GM19397 (cell line): ENCODE data around the gene FBXO11.
"Not testable (repeated sequence)": the region's sequence is repeated elsewhere in the genome, so short reads cannot be mapped to it uniquely, and the experiment has no call there.

Source experiments
- ATAC-seq: cut with Tn5 transposase; IDR thresholded peaks from one replicate; pipeline ENCODE4 v1.9.1; 2021; ENCODE audit warnings: mild to moderate bottlenecking, moderate library complexity; ENCODE audit not compliant: unreplicated experiment

FBXO11 gene

DNA sequence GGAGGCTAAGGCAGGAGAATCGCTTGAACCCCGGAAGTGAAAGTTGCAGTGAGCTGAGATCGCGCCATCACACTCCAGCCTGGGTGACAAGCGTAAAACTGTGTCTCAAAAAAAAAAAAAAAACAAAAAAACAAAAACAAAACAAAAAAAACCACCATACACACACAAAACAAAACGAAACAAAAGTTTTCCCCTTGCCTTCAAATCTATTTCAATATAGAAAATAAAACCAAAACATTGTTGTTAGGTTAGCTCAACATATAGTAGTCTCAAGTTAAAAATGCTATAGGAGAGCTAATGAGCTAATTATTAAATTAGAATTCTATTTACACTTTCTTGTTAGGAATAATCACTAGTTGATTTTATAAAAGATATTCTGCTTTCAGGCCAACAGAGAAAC is 43.3 kb downstream of the FBXO11 start:
- no peak for ATAC-seq

DNA sequence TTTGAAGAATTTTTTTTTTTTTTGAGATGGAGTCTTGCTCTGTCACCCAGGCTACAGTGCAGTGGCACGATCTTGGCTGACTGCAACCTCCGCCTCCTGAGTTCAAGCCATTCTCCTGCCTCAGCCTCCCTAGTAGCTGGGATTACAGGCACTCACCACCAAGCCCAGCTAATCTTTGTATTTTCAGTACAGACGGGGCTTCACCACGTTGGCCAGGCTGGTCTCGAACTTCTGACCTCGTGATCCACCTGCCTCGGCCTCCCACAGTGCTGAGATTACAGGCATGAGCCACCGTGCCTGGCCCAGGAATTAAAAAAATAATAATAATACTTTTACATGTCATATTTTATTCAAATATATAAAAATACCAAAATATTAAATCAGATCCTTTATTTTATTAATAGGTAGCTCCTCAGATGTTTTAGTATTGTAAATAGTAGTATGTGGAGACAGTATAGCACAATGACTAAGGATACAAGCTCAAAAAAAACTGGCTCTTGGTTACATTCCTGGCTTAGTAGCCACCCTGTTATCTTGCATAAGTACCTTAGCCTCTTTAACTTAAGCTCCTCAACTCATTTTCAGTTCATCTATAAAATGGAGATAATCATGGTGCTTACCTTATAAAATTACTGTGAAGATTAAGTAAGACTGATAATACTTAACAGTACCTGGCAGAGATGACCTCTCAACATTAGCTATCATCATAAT is 53.1 kb downstream of the FBXO11 start:
- not testable (repeated sequence) for ATAC-seq

DNA sequence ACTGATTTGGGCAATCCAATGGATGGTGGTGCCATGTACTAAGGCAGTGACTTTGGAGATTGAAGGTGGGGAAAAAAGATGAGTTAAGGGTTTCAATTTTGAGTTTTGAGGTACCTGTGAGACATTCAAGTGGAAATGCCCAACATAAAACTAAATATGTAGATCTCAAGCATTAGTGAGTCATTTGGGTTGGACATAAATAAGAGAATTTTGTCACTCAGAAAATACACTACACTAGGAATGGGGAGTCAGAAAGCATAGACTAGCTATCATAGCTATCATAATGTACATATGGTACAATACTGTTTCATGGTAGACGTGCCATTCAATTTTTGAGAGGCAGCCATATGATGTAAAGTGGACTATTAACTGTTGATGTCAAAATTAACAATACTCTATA is 56.1 kb downstream of the FBXO11 start:
- ATAC-seq: no peak

GRCh38 chr2:47849368-47849767 is 56.9 kb downstream of the FBXO11 start:
- ATAC-seq: no peak

DNA sequence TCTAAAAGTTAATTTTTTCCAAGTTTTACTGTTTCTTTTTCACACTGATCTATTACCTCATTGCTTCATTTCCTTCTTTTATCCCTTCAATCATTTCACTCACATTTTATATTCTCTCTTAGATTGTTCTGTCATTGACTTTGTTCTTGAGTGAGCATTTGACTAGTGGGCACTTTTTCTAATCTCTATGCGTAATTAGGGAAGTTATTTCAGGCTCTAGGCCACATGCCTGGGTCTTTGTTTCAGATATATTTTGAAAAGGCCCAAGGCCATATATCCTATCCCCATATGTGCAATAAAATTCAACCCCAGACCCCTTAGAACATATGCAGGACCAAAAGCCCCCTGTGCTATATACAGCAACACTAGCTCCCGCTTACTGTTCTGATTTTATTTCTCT is 62.1 kb downstream of the FBXO11 start:
- ATAC-seq: no peak

- no peak for ATAC-seq
These were observed 62.9 kb downstream of the FBXO11 start for GRCh38 chr2:47843407-47843806.

- ATAC-seq: no peak
These were observed 63.5 kb downstream of the FBXO11 start for GRCh38 chr2:47842846-47843245.

DNA sequence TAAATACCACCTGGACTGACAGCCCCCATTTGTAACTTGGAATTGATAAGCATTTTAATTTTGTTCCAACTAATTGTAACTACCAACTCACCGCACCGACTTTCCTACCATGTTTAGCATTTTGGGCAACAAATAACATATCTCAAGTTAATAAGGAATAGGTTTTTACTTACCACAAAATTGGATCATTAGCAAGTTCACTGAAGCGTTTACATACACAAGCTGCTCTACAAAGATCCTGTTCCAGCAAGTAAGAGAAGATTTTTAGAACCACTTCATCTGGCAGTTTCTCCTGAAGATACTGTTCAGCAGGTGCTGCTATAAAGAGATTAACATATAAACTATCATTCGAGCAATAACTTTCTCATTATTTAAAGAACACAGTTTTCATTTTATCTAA is 67.6 kb downstream of the FBXO11 start:
- no peak for ATAC-seq

- no peak for ATAC-seq
These were observed 68.0 kb downstream of the FBXO11 start for GRCh38 chr2:47838249-47838648.

GRCh38 chr2:47833516-47833968 is 72.8 kb downstream of the FBXO11 start:
- ATAC-seq: no peak

- ATAC-seq: no peak
These were observed 83.8 kb downstream of the FBXO11 start for GRCh38 chr2:47822518-47822917.

DNA sequence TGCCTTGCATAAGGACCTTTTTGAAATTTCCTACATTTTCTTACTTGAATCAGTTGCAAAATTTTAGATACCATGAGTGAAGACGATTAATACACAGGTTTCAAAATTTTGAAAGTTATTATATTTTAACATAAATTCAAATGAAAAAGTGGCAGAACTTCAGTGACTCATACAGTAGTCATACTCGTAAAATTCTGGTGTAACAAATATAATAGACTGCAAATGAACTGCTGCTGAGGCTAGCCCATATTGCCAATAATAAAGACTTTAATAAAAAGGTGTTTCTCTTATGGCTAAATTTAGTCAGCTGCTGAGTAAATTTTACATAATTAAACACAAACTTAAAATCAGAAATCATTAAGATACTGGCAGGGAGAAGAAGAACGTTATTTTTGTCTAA is 86.5 kb downstream of the FBXO11 start:
- ATAC-seq: no peak

GRCh38 chr2:47818777-47819176 is 87.5 kb downstream of the FBXO11 start:
- no peak for ATAC-seq

GRCh38 chr2:47815764-47816163 is 90.5 kb downstream of the FBXO11 start:
- ATAC-seq: no peak

GRCh38 chr2:47811668-47812067 is 94.6 kb downstream of the FBXO11 start:
- ATAC-seq: no peak

DNA sequence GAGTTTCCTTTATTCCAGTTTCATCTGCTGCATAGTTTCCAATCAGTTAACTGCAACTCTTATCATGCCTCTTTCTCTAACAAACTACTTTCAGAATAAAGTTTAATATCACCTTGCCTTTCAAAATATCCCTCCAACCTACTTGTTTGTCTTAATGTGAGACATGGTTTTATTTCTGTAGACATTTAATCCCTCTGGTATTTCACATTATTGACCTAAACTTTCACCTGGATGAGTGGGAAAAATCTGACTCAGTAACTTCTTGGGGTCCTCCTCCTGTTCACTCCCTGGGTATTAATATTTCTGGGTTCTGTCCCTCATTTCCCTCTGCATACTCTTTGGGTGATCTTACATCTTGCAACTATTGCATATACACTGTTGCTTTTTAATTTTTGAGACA is 95.4 kb downstream of the FBXO11 start:
- ATAC-seq: no peak

- ATAC-seq: no peak
These were observed 96.4 kb downstream of the FBXO11 start for GRCh38 chr2:47809903-47810302.

DNA sequence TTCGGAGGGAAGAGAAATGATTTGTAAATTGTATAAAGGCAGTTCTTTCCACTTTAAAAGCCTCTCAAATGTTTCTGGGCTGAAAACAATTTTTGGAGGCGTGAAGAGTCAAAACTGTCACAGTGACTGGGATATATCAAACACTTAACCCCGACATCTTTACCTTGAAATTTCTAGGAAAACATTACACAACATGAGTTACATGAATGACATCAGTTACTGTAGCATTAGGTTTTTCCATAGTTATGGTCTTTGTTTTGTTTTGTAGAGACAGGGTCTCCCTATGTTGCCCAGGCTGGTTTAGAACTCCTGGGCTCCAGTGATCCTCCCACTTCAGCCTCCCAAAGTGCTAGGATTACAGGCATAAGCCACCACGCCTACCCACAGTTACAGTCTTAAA is 97.7 kb downstream of the FBXO11 start:
- ATAC-seq: no peak

GRCh38 chr2:47805850-47806249 is 100.4 kb downstream of the FBXO11 start:
- ATAC-seq: no peak

GRCh38 chr2:47803770-47804169 is 102.5 kb downstream of the FBXO11 start:
- ATAC-seq: no peak

DNA sequence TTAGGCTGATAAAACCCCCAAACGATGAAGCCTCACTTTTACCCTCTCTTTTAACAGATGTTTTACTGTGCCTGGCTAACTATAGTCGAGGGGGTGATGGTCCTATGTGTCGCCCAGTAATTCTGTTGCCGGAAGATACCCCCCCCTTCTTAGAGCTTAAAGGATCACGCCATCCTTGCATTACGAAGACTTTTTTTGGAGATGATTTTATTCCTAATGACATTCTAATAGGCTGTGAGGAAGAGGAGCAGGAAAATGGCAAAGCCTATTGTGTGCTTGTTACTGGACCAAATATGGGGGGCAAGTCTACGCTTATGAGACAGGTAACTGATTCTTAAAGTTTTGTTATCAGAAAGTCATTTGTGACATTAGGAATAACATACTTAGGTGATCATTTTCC is 102.9 kb downstream of the FBXO11 start:
- ATAC-seq: no peak

DNA sequence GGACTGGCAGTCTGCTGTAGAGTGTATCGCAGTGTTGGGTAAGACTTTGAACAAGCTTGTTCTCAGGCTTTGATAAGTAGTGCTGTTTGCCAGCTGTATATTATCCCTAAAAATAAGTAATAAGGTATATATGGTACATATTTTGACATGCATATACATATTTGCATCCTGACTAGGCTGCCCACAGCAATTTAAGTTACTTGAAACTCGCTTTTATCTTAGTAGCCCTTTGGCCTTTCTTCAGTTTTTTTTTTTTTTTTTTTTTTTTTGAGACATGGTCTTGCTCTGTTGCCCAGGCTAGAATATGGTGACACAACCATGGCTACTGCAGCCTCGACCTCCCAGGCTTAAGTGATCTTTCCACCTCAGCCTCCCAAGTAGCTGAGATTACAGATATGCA is 105.2 kb downstream of the FBXO11 start:
- no peak for ATAC-seq

- ATAC-seq: no peak
These were observed 107.2 kb downstream of the FBXO11 start for GRCh38 chr2:47799031-47799609.
